Heart right ventricle (tissue), 16 donors: ENCODE measurements around the gene SFSWAP. TPM values are rescaled to one million over a fixed set of nuclear protein-coding genes. Genes with fewer than 3 reads are reported as not detected.

Source experiments
- ATAC-seq, 8 donors: fragments of 200-7000 bp; cut with Tn5 transposase; one replicate each; pipeline ENCODE4 v1.9.1; 2020; ENCODE audit warnings: mild to moderate bottlenecking in 8 of 8, moderate library complexity in 8 of 8, moderate number of reproducible peaks in 1 of 8
- DNase-seq, 2 donors: peaks; one replicate each; pipeline ENCODE4 v3.0.0-alpha.2; 2020
- H3K27ac ChIP-seq, 10 donors: fragments of 200-600 bp; sonication (generic) in 2 of 10; one replicate each; pipeline versions ENCODE4 v1.5.0 to v1.8.0; 2020 to 2022; ENCODE audit warnings: mild to moderate bottlenecking in 3 of 10
- H3K27me3 ChIP-seq, 7 donors: fragments of 200-600 bp; one replicate each; pipeline ENCODE4 v1.8.0; 2021 to 2022; ENCODE audit warnings: mild to moderate bottlenecking in 2 of 7
- H3K36me3 ChIP-seq, 9 donors: fragments of 200-600 bp; sonication (generic) in 1 of 9; one replicate each; pipeline versions ENCODE4 v1.5.0 to v1.8.0; 2020 to 2022; ENCODE audit warnings: mild to moderate bottlenecking in 2 of 9
- H3K4me1 ChIP-seq, 9 donors: fragments of 200-600 bp; sonication (generic) in 1 of 9; one replicate each; pipeline versions ENCODE4 v1.5.0 to v1.8.0; 2020 to 2022; ENCODE audit warnings: mild to moderate bottlenecking in 4 of 9
- H3K4me3 ChIP-seq, 10 donors: fragments of 200-600 bp; sonication (generic) in 2 of 10; one replicate each; pipeline versions ENCODE4 v1.5.0 to v1.8.0; 2020 to 2022; ENCODE audit warnings: mild to moderate bottlenecking in 7 of 10, moderate library complexity in 2 of 10
- H3K9me3 ChIP-seq, 11 donors: fragments of 200-600 bp in 10 of 11; sonication (generic) in 2 of 11; one replicate each; pipeline versions ENCODE4 v1.5.0 to v1.8.0; 2013 to 2022; ENCODE audit warnings: mild to moderate bottlenecking in 2 of 11, control low read depth in 1 of 11, moderate library complexity in 1 of 11
- CTCF ChIP-seq, 9 donors: fragments of 200-600 bp; sonication (generic) in 2 of 9; IDR thresholded peaks; one replicate each; pipeline versions ENCODE4 v1.5.0 to v1.8.0; 2021 to 2022; ENCODE audit warnings: antibody characterized with exemption in 9 of 9, mild to moderate bottlenecking in 5 of 9, moderate library complexity in 1 of 9
- WGBS, 2 donors: extraction: QIAGEN DNeasy Blood & Tissue Kit; methylation state at CpG; one replicate each; pipeline ENCODE4 v1.1.7; 2013; ENCODE audit warnings: inconsistent platforms in 1 of 2; 5-methylcytosine and 5-hydroxymethylcytosine counted together
- intact Hi-C, 10 donors: fragments of 100-400 bp; cut with DNase I; formaldehyde crosslinking; loops; one replicate each; pipeline versions ENCODE4 v1.11.1 to v1.14.2; 2022
- polyA plus RNA-seq, 2 donors: library from polyadenylated mRNA; stranded (reverse); fragments of 200-250 nt; gene quantifications; one replicate each; pipeline ENCODE4 v1.2.3, GENCODE V29; 2013
- total RNA-seq, 10 donors: library from RNA; stranded (reverse); fragmentation: NEBNext Ultra II Directional in 3 of 10; extraction: Animal tissue kit (Norgen Biotek cat#: 25700) in 3 of 10; gene quantifications; one replicate each; pipeline versions ENCODE4 v1.2.1 to v1.2.4, GENCODE V29; 2021 to 2023
- donor health status: Arrhythmogenic right ventricular cardiomyopathy.
- donor health status: ischemic (EF 13 %, LVEDD 7.1; RV severe dilation, severe dysfunction).
- donor health status: healthy with polysubstance abuse.
- donor health status: DM: no; HTN: yes; CAD: no.
- donor health status: DM: no; HTN: no; CAD: no.
- donor health status: ischemic (EF 25% LVEDD 6.9; RV normal size, moderate dysfunction).
- donor health status: ischemic (EF 25% LVEDD 5.7; RV mildly dilated, moderate dysfunction).
- donor health status: healthy.
- donor health status: DM: yes; HTN: yes; CAD: no.
- donor health status: Ischemic cardiomyopathy.
- donor health status: ischemic (EF 35%, LVEDD 5.7; RV mildly dilated, moderate dysfunction).
- donor health status: nonischemic (EF 11% LVEDD 7.7; RV severe dilation, severe dysfunction).
- donor health status: DM: yes; HTN: yes; CAD: no.
- donor health status: PGD.
- donor health status: ischemic (EF 29% LVEDD 5.4; RV normal size, mild dysfunction).
- donor health status: nonischemic (EF 23%, LVEDD 6.1; RV moderate dilation, normal function).

Gene SFSWAP
- total and polyA plus RNA-seq, 12 donors: 14.5 to 34.1 (median 19.6) TPM

GRCh38 chr12:131695968-131696367, 14.9 kb upstream of the SFSWAP start:
- intact Hi-C loops: no loop called here
- H3K4me1 ChIP-seq: no peaks in the 10 kb centered on the region
- no peak for TF ChIP-seq CTCF (IDR thresholded peaks at IDR 0.05)
- peaks cover 0 to 49% (median 29%) of the 10 kb centered on the region in 7 donors for H3K27me3 ChIP-seq
- WGBS, 2 donors: 85 to 87% methylated on average over 16 of the region's 16 CpGs
- no peak overlapping the region for H3K4me3 ChIP-seq
- DNase-seq (no peak), ATAC-seq (no peak)
- no peak overlapping the region for H3K27ac ChIP-seq
- no peaks in the 10 kb centered on the region for H3K9me3 ChIP-seq
- no peaks in the 10 kb centered on the region for H3K36me3 ChIP-seq

GRCh38 chr12:131698286-131698685, 12.6 kb upstream of the SFSWAP start:
- 77 to 78% methylated on average over 12 of the region's 12 CpGs for WGBS, 2 donors
- DNase-seq: no peak
- TF ChIP-seq CTCF (IDR thresholded peaks at IDR 0.05): no peak
- Histone ChIP-seq H3K9me3 (peaks cover 0 to 7% (median 5%) of the 10 kb centered on the region in 11 donors), H3K27me3 (peaks cover 0 to 36% (median 9%) of the 10 kb centered on the region in 7 donors), H3K4me3 (no peak overlapping the region), H3K36me3 (no peaks in the 10 kb centered on the region), H3K27ac (no peak overlapping the region), H3K4me1 (no peaks in the 10 kb centered on the region)
- ATAC-seq: no peak
- intact Hi-C loops: no loop called here

- no peaks in the 10 kb centered on the region for H3K36me3 ChIP-seq
- peaks cover 0 to 18% (median 13%) of the 10 kb centered on the region in 11 donors for H3K9me3 ChIP-seq
- H3K4me1 ChIP-seq: no peaks in the 10 kb centered on the region
- H3K27me3 ChIP-seq: peaks cover 0 to 24% (median 4%) of the 10 kb centered on the region in 7 donors
- H3K27ac ChIP-seq: no peak overlapping the region
- ATAC-seq (no peak), DNase-seq (no peak)
- WGBS, 2 donors: 65 to 80% methylated on average over 5 of the region's 5 CpGs
- intact Hi-C loops: no loop called here
- TF ChIP-seq CTCF (IDR thresholded peaks at IDR 0.05): no peak
- no peak overlapping the region for H3K4me3 ChIP-seq
Observed at GRCh38 chr12:131699434-131699833, 11.5 kb upstream of the SFSWAP start.

GRCh38 chr12:131700271-131700670, 10.6 kb upstream of the SFSWAP start:
- no peaks in the 10 kb centered on the region for H3K4me1 ChIP-seq
- peaks cover 0 to 21% (median 3%) of the 10 kb centered on the region in 7 donors for H3K27me3 ChIP-seq
- no peaks in the 10 kb centered on the region for H3K36me3 ChIP-seq
- WGBS, 2 donors: 77 to 82% methylated on average over 8 of the region's 8 CpGs
- no peak overlapping the region for H3K4me3 ChIP-seq
- ATAC-seq: no peak
- TF ChIP-seq CTCF (IDR thresholded peaks at IDR 0.05): no peak
- no peak overlapping the region for H3K27ac ChIP-seq
- DNase-seq: no peak
- peaks cover 0 to 27% (median 21%) of the 10 kb centered on the region in 11 donors for H3K9me3 ChIP-seq
- intact Hi-C loops: no loop called here
